ENCODE measurements around the gene TBC1D8.

- TF ChIP-seq CTCF (IDR thresholded peaks at IDR 0.05; ENCODE audit: insufficient read depth, low read length) (no peak), REST (IDR thresholded peaks at IDR 0.05; ENCODE audit: insufficient replicate concordance, low read depth) (no peak), POLR2AphosphoS5 (IDR thresholded peaks at IDR 0.05; ENCODE audit: low read depth) (no peak), GABPA (IDR thresholded peaks at IDR 0.05; ENCODE audit: low read depth) (no peak), SPI1 (IDR thresholded peaks at IDR 0.05; ENCODE audit: borderline replicate concordance, low read depth) (no peak)
Observed at GRCh38 chr2:100988630-100989417, 162.4 kb downstream of the TBC1D8 start.

Data from HL-60 (cell line).